ENCODE measurements around the gene TMC3. TPM values are rescaled to one million over a fixed set of nuclear protein-coding genes. Genes with fewer than 3 reads are reported as not detected.

TMC3 gene
- total RNA-seq, 6 experiments from 2014 or later, result 0.11 TPM; not detected in 5

DNA sequence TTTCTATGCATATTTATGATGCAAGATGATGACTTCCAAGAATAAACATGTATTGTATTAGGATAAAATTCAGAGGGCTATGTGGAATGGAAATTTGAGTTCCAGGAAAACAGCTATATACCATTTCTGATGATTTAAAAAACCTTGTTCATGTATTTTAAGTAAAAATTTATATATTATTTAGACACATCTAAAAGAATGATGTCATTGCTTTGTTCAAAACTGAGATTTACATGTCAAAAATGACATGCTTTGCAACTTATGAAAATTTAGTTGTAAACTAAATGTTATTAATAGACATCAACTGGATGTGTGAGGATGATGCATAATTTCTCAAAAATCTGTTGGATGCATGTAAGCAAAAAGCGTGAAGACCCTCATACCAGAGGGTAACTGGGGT is 52.3 kb downstream of the TMC3 start:
- Histone ChIP-seq H3K27ac (no peak overlapping the region), H3K27me3 (no peaks in the 10 kb centered on the region), H3K9me3 (no peaks in the 10 kb centered on the region), H3K4me1 (peaks cover 0 to 38% (median 14%) of the 10 kb centered on the region in 4 donors), H3K4me3 (peak overlapping the region in 2 of 3 donors; percentile 81 to 91), H3K36me3 (peaks cover 0 to 51% (median 16%) of the 10 kb centered on the region in 4 donors)
- ATAC-seq, result no peak
- no peak for TF ChIP-seq POLR2A (IDR thresholded peaks at IDR 0.05)
- TF ChIP-seq, protein P1, sequence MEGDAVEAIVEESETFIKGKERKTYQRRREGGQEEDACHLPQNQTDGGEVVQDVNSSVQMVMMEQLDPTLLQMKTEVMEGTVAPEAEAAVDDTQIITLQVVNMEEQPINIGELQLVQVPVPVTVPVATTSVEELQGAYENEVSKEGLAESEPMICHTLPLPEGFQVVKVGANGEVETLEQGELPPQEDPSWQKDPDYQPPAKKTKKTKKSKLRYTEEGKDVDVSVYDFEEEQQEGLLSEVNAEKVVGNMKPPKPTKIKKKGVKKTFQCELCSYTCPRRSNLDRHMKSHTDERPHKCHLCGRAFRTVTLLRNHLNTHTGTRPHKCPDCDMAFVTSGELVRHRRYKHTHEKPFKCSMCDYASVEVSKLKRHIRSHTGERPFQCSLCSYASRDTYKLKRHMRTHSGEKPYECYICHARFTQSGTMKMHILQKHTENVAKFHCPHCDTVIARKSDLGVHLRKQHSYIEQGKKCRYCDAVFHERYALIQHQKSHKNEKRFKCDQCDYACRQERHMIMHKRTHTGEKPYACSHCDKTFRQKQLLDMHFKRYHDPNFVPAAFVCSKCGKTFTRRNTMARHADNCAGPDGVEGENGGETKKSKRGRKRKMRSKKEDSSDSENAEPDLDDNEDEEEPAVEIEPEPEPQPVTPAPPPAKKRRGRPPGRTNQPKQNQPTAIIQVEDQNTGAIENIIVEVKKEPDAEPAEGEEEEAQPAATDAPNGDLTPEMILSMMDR (IDR thresholded peaks at IDR 0.05), result no peak
- intact Hi-C loops (cut with DNase I), result no loop called here
- DNase-seq, result no peak
- WGBS (ENCODE audit: insufficient coverage, low coverage, low lambda C conversion rate, missing lambda C conversion rate), result 100% methylated on average over 1 of the region's 1 CpG

GRCh38 chr15:81317642-81318017 is 56.4 kb downstream of the TMC3 start:
- Histone ChIP-seq H3K9me3 (no peaks in the 10 kb centered on the region), H3K4me3 (no peak overlapping the region), H3K27me3 (no peaks in the 10 kb centered on the region), H3K36me3 (peaks cover 0 to 88% (median 30%) of the 10 kb centered on the region in 4 donors), H3K4me1 (peaks cover 0 to 30% (median 14%) of the 10 kb centered on the region in 4 donors), H3K27ac (peak overlapping the region in 2 of 3 donors; percentile 21 to 24)
- WGBS (ENCODE audit: insufficient coverage, low coverage, low lambda C conversion rate, missing lambda C conversion rate), result 27% methylated on average over 3 of the region's 6 CpGs
- intact Hi-C loops (cut with DNase I), result no loop called here
- TF ChIP-seq, protein P1 (IDR thresholded peaks at IDR 0.05), result no peak
- TF ChIP-seq POLR2A (IDR thresholded peaks at IDR 0.05), result no peak
- DNase-seq (no peak), ATAC-seq (peak; percentile 28 to 72 (median 60))

- DNase-seq, result no peak
- Histone ChIP-seq H3K27me3 (no peaks in the 10 kb centered on the region), H3K4me3 (no peak overlapping the region), H3K4me1 (peaks cover 0 to 24% (median 8%) of the 10 kb centered on the region in 4 donors), H3K9me3 (no peaks in the 10 kb centered on the region), H3K36me3 (peaks cover 0 to 90% (median 36%) of the 10 kb centered on the region in 4 donors), H3K27ac (no peak overlapping the region)
- WGBS (ENCODE audit: insufficient coverage, low coverage, low lambda C conversion rate, missing lambda C conversion rate), result 89% methylated on average over 3 of the region's 3 CpGs
- TF ChIP-seq, protein P1 (IDR thresholded peaks at IDR 0.05), result no peak
- TF ChIP-seq POLR2A (IDR thresholded peaks at IDR 0.05), result no peak
- intact Hi-C loops (cut with DNase I), result no loop called here
- ATAC-seq, result no peak
Measured at GRCh38 chr15:81316267-81316666, 57.7 kb downstream of the TMC3 start.

- Histone ChIP-seq H3K27me3 (no peaks in the 10 kb centered on the region), H3K36me3 (peaks cover 0 to 84% (median 33%) of the 10 kb centered on the region in 4 donors), H3K27ac (no peak overlapping the region), H3K4me3 (no peak overlapping the region), H3K4me1 (peaks cover 0 to 24% (median 8%) of the 10 kb centered on the region in 4 donors), H3K9me3 (no peaks in the 10 kb centered on the region)
- 85% methylated on average over 7 of the region's 14 CpGs for WGBS (ENCODE audit: insufficient coverage, low coverage, low lambda C conversion rate, missing lambda C conversion rate)
- ATAC-seq (no peak), DNase-seq (no peak)
- TF ChIP-seq POLR2A (IDR thresholded peaks at IDR 0.05), result no peak
- TF ChIP-seq, protein P1 (IDR thresholded peaks at IDR 0.05), result no peak
- intact Hi-C loops (cut with DNase I), result no loop called here
Measured at GRCh38 chr15:81315452-81316175, 58.4 kb downstream of the TMC3 start.
